Stimulated activated CD4-positive, alpha-beta T cell treated with anti-CD3 and anti-CD28 coated beads, Interleukin-4, amount 100 ng/mL, for 48 hours (primary cell): ENCODE data around the gene SNRPA.
"Not testable (repeated sequence)": the region's sequence is repeated elsewhere in the genome, so short reads cannot be mapped to it uniquely, and the experiment has no call there.

ENCODE experiments used
- DNase-seq, 2 donors: peaks; one replicate each; pipeline ENCODE4 v3.0.0-alpha.2; 2020; ENCODE audit warnings: low read depth in 2 of 2

SNRPA gene

DNA sequence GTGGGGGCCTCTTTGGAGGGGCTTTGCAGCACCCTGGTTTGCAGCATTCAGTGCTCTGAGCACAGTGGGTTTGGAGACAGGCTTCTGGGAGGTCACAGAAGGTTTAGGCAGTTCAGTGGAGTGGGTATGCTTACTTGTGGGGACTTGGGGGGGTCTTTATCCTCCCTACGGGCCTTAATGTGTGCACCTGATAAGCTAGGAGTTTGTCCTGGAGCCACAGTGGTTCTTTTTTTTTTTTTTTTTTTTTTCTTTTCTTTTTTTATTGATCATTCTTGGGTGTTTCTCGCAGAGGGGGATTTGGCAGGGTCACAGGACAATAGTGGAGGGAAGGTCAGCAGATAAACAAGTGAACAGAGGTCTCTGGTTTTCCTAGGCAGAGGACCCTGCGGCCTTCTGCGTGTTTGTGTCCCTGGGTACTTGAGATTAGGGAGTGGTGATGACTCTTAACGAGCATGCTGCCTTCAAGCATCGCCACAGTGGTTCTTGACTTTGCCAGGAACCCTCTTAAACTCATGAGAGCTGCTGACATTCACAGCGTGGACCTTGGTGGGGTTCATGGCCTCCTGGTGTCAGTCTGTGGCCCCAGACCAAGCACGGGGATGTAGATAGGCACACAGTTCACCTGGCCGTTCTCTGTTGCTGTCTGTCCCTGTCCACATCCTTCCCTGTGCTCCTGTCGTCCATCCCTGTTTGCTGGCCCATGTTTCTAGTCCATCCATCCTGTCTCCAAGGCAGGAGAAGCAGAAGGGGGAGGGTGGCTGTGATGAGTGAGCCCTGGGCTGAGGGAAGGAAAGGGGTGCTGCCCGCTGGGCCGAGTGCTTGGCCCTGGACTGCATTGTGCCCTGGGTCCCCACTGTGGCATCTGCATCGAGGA, 50.7 kb downstream of the SNRPA start:
- DNase-seq, result no peak

DNA sequence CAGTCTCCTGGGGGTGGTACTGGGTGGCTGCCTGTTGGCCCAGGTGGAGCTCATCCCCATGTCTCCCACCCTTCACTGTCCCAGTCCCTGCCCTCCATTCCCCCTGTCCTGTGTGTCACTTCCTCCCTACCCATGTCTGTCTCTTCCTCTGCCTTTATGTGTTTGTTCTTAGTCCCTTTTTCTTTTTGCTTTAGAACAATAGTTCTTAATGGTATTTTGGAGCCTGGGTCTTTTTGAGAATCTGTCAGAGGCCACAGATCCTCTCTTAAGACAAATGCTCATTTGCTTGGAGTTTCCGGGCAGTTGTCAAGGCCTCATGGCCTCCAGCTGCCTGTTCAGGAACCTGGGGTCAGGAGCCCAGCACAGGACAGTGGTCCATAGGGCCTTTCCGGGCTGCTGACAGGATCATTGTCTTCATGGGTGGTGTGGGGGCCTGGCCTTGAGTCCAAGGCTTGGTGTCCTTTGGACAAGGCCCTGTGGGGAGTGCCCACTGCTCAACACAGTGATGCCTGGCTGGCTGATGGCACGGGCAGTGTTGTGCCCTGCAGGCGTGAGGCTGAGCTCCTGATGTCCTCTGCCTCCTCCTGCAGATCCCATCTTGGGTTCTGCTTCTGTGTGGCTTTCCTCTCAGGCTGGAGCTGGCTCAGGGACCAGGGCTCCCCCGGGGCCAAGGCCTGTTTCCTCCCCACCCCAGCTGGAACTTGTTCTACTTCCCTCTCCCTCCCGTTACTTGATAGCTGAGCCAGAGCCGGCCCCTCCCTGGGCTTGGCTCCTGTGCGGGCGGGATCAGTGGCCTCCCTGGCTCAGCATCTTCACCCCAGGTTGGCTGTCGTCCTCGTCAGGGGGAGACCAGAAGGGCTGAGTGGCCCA, 51.5 kb downstream of the SNRPA start:
- DNase-seq, result no peak

DNA sequence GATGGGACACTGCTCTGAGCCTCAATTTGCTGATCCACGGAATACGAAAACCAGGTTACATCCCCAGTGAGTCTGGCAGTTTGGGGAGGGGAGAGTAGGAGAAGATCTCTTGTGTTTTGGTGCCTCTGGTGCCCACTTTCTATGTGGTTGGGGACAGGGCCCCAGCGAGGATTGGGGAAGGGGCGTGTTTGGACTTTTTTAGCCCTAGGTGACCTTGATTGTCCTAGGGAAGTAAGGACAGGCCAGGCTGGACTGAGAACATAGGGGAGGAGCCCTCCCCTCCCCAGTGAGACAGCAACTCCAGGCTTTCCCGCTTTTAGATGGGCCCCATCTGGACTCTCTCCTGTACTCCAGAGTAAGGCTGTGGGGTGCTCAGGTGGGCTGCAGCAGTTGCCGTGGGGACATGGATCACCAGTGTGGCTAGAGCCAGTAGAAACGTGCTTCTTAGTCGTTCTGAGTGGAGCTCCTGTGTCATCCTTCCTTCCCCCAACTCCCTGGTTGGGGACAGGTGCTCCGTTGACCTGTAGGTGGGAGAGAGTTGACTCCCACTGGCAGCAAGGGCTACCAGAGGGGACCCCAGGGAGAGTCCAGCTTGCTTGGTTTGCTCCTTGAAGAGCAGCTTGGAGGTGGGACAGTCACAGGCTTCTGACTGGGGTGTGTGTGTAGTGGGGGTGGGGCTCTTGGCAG, 52.3 kb downstream of the SNRPA start:
- no peak for DNase-seq

DNA sequence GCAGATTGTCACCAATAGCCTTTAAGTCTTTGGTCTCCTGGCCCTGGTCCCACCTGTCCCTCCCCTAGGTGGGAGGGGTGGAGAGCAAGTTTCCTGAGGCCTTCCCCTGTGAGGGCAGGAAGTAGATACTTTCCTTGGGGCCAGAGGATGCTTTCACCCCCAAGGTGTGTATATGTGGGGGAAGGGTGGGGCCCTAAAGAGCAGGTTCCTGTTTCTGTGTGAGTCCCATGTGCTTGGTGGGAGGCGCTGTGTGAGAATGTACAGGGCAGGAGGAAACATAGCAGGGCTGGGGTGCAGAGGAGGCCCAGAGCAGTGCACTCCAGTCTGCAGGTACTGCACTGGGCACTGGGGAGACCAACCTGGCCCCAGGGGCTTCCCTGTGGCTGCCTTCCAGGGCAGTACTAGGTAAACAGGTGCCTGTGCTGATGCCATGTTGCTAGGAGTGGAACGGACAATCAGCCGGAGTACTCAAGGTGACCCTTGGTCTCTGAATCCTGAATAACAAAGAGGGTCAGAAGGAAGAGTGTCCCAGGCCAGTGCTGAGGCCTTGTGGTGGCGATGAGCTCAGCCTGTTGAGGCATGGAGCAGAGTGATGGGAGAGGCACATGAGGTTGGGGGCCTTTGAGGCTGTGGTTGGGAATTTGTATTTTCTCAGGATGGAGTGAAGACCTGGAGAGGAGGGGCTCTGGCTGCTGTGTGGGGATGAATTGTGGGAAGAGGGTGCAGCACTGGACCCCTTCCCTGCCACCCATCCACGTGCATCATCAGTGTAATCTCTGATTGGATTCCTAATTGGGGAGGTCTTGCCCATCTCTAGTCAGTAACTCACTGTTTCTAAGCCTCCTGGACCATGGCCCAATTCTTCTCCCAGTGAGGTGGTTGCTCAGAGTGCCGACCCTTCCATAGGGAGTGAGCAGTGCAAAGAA, 53.1 kb downstream of the SNRPA start:
- DNase-seq, result no peak

DNA sequence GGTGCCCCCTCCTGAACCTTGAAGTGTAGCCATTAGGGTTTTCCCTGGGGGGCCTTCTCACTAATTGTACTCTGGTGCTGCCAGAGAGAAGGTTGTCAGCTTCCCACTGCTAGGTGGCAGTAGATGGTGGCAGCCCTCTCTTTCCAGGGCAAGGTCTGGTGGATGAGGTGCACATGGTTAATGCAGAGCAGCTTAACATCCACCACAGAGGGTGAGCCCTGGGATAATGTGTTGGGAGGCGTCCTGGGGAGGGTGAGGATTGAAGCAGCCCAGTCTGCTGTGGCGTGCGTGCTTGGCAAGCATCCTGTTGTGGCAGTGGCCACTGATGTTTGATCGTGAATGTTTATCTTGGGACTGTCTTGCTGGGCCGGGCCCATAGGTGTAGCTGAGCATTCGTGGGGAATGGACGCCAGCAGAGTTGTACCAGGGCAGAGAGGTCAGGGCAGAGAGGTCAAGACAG, 53.8 kb downstream of the SNRPA start:
- no peak for DNase-seq

DNA sequence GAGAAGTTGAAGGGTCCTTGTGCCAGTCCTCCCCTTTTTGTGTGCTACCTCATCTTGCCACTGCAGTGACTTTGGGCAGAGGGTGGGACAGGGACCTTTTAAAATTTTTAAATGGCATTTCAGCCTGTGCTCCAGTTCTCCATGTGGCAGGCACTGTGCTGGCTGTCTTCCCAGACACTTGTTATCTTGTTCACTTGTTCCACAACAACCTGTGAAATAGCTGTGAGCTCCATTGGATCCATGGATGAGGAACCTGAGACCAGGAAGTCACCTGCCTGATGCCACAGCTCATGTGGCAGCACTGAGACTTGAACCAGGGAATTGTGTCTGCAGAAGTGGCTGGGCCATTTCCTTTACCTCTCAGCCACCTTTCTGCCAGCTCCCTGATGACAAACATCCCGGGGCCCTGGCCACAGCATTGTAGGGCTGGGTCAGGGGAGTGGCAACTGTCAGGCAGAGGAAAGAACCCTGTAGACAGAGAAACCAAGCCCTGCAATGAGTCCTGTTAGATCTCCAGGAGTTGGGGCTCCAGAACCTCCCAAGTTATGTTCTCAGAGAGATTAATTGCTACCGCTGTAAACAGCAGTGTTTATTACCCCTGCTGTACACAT, 54.4 kb downstream of the SNRPA start:
- DNase-seq, result no peak

DNA sequence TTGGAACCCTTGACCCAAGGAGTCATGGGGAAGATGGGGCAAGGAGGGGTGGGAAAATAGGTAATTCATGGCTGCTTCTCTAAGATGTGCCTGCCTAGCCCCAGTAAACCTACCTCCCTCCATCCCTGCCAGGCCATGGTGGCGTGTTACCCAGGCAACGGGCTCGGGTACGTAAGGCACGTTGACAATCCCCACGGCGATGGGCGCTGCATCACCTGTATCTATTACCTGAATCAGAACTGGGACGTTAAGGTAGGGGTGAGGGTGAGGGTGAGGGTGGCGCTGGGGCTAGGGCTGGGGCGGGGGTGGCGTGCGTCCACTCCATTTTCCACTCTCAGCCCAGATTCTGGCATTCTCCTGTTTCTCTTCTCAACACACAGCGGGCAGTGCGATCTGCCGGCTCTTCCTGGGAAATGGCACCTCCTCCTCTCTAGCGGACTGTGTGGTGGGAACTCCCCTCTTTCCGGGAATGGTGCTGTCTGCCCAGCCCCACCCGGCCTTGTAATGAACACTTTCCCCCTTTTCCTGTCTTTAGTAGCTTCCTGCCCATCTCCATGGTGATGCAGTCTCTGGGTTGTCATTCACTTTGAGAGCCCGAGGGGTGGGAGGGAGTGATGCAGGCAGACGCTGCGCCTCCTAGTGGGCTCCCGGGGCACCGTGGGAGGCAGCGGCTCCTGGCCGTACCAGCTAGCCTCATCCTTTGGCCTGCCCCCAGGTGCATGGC, 55.6 kb downstream of the SNRPA start:
- peak; percentile 75 to 79 for DNase-seq

DNA sequence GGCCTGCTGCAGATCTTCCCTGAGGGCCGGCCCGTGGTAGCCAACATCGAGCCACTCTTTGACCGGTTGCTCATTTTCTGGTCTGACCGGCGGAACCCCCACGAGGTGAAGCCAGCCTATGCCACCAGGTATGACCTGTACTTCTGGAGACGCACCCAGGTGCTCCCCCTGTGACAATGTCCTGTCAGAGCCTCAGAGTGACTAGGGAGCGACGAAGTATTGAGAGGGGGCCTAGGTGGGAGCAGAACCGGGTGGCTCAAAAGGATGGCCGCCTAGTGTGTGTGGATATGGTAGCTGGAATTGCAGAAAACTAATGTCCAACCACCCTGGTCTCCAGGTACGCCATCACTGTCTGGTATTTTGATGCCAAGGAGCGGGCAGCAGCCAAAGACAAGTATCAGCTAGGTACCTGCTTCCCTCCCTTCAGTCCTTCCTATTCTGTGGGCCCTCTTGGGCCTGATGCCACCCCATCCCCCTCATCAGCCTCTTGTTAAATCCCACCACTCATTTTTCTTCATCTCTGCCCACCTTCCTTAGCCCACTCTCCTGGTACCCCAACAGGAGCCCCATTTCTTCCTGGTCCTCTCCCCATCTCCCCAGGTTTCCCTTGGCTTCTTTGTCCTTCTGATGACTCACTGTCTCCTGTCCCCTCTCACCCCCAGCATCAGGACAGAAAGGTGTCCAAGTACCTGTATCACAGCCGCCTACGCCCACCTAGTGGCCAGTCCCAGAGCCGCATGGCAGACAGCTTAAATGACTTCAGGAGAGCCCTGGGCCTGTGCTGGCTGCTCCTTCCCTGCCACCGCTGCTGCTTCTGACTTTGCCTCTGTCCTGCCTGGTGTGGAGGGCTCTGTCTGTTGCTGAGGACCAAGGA, 56.4 kb downstream of the SNRPA start:
- DNase-seq, result no peak

DNA sequence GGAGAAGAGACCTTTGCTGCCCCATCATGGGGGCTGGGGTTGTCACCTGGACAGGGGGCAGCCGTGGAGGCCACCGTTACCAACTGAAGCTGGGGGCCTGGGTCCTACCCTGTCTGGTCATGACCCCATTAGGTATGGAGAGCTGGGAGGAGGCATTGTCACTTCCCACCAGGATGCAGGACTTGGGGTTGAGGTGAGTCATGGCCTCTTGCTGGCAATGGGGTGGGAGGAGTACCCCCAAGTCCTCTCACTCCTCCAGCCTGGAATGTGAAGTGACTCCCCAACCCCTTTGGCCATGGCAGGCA, 57.0 kb downstream of the SNRPA start:
- DNase-seq, result no peak

DNA sequence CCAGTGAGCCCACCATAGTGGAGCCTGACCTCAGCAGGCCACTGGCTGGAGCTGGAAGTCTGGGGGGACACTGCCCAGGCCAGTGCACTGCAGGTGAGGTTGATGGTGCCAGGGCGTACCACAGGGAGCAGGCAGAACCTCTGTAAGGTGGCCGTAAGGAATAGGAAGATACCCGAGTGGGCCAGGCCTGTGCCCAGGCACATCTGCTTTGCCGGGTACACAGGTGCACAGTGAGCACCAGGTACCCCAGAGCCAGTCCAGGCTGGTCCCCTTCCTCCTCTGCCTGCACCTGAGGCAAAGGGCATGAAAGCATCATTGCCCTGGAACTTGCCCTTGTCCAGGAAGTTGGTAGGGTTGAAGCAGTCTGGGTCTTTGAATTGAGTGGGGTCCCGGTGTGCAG, 57.5 kb downstream of the SNRPA start:
- no peak for DNase-seq

DNA sequence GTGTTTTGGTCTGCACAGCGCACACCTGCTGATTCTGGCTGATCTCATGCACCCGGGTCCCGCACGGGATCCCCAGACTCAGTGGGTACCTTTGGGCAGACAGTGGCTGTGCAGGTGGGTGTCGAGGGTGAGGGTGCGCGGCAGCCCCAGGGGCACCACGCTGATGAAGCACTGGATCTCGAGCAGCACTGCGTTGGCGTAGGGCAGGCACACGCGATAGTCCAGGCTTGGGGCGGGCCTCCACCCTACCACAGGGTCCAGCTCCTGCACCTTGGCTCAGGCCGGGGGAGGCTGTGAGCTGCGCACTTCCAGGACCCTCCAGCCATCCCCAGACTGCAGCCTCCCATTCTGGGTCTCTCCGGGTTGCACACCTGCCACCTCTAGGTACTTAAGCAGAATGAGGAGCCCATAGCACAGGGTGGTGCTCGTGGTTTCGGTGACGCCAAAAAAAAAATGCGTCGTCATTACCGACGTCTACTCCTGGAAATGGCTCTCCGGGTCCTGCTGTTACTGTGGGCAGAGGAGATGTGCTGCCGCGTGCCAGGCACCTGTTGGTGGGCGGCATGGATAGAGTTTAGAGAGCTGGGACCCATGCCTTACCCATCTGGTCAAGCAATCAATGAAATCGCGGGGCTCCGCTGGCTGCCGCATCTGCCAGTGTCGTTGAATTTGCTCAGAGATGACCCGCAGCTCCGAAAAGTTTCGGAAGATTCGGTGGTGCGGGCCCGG, 58.5 kb downstream of the SNRPA start:
- no peak for DNase-seq

DNA sequence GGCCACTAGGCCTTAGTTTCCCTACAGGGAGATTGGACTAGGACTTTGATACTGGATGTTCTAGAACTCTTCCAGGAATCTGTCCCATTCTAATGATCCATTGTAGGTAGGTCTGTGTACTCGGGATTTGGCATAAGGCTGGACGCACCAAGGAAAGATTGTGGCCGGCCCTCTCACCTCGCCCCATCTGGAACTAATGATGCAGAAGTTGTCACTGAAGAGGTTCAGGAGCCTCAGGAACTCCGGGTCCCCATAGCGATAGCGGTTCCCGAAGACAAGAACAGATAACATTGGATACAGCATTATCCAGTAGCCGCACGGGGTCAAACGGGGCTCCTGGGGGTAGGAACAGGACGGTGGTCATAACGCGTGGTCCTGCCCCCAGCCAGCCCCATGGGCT, 59.2 kb downstream of the SNRPA start:
- no peak for DNase-seq

DNA sequence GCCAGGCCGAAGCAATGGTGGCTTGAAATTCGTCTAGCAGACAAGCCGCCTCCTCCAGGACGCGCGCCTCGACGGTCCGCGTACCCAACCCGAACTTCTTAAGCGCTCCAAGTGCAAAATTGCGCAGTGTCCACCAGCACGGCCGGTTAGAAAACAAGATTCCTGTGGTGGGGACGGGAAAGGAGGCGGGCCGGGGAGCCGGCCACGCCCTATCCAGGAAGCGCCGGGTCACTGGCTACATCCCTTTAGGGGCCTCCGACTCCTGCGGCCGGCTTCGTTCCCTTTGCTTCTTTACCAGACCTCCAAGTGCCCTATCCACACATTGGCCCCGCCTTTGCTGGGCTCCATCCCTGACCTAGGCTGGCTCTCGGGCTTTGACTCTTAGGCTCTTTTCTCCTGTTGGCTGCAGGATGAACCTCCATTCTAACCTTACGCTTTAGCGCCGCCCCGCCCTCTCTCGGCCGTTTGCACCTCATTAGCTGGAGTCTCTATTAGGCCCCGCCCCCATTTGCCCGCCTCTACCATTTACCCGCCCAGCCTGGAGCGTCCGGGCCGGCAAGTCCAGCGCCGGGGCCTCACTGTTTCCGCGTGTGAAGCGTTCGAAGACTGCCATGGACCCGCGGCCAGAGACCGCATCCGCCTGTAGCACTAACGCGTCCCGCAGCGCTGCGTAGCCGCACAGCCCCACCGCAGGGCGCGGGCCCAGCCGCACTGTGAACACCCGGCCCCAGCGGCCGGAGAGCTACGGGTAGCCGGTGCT, 59.8 kb downstream of the SNRPA start:
- not testable (repeated sequence) for DNase-seq

DNA sequence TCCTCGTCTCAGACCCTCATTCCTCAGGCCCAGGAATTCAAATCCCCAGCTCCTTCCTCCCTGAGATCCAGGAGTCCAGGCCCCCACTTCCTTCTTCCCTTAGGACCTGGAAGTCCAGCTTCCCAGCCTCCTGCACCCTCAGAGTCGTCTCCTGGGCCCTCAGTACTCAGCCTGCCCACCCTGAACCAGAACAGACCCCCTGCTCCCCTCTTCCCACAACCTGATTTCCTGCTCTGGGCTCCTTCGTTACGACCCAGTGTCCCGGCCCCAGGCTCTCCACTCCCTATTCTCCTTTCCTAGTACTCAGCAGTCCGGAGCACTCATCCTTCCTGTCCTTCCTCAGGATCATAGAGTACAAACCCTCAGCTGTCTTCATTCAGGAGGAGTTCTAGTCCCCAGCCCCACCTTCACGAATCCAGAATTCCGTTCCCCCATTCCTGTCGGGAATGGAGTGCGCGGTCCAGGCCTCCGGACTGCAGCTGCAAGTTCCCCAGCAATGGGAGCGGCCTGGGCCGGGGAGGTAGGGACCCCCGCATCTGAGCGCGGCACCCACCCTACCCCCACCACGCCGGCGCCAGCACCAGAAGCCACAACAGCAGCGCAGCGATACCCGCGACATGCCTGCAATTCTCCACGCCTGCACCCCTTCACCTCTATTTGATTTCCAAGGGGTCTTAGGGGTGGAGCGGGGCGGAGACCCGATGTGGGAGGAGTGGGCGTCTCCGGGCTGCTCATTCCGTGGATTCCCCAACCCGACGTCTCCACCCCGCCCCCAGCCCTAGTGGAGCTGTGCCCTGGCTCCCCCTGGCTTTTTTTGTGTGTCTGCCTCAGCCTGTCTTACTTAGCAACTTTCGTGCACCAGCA, 60.7 kb downstream of the SNRPA start:
- DNase-seq, result no peak

DNA sequence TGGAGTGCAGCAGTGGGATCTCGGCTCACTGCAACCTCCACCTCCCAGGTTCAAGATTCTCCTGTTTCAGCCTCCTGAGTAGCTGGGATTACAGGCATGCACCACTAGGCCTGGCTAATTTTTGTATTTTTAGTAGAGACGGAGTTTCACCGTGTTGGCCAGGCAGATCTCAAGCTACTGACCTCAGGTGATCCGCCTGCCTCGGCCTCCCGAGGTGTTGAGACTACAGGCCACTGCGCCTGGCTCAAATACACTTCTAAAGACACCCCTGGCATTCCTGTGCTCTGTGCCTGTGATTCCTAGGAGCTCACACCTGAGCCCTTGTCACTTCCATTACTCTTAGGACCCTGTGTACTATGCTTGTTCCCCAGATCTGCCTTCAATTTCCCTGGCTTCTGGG, 61.6 kb downstream of the SNRPA start:
- DNase-seq, result not testable (repeated sequence)

DNA sequence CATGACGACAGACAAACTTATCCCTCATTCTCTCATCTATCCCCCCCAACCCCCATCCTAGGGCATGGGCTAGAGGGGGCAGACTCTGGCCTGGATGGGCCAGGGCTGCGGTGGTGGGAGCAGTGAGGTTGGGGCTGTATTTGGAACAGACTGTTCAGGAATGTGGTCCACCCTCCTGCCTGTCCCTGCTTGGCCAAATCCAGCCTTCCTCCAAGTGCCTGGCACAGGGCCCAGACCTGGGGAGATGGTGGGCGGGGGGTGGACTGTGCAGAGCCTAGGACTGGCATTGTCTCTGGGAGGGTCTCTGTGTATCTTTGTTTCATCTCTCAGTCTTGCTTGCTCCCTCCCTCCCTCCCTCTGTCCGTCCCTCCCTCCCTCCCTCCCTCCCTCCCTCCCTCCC, 62.2 kb downstream of the SNRPA start:
- no peak for DNase-seq
